ENCODE results near the gene BOC. TPM values are rescaled to one million over a fixed set of nuclear protein-coding genes. Genes with fewer than 3 reads are reported as not detected.

The BOC gene
- total RNA-seq, 2 experiments from 2014 or later: 0.03 TPM; not detected in 1

GRCh38 chr3:113226491-113226890 is 15.1 kb downstream of the BOC start:
- H4K20me1 ChIP-seq (ENCODE audit: insufficient read depth, low read length): no peaks in the 10 kb centered on the region
- H3K4me3 ChIP-seq (ENCODE audit: low read depth, low read length, poor library complexity, severe bottlenecking): no peak overlapping the region
- no peaks in the 10 kb centered on the region for H3K36me3 ChIP-seq (ENCODE audit: insufficient read depth, low read length)
- H2AFZ ChIP-seq (ENCODE audit: low read length): no peak overlapping the region
- no peaks in the 10 kb centered on the region for H3K4me1 ChIP-seq (ENCODE audit: insufficient read depth, low read length, poor library complexity, severe bottlenecking)
- H3K27ac ChIP-seq (ENCODE audit: low read depth, low read length, poor library complexity, severe bottlenecking): no peak overlapping the region
- no peaks in the 10 kb centered on the region for H3K9me2 ChIP-seq (ENCODE audit: insufficient read depth, low read length)
- H3K4me2 ChIP-seq (ENCODE audit: low read length): no peak overlapping the region
- BruUV-seq (replicated peaks): no TSS peak
- POLR2A ChIA-PET: no interaction called here
- intact Hi-C loops (cut with micrococcal nuclease; ENCODE audit: unreplicated experiment): no loop called here
- DNase-seq (ENCODE audit: low spot score): no peak
- TF ChIP-seq, protein P1, sequence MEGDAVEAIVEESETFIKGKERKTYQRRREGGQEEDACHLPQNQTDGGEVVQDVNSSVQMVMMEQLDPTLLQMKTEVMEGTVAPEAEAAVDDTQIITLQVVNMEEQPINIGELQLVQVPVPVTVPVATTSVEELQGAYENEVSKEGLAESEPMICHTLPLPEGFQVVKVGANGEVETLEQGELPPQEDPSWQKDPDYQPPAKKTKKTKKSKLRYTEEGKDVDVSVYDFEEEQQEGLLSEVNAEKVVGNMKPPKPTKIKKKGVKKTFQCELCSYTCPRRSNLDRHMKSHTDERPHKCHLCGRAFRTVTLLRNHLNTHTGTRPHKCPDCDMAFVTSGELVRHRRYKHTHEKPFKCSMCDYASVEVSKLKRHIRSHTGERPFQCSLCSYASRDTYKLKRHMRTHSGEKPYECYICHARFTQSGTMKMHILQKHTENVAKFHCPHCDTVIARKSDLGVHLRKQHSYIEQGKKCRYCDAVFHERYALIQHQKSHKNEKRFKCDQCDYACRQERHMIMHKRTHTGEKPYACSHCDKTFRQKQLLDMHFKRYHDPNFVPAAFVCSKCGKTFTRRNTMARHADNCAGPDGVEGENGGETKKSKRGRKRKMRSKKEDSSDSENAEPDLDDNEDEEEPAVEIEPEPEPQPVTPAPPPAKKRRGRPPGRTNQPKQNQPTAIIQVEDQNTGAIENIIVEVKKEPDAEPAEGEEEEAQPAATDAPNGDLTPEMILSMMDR (conservative IDR thresholded peaks at IDR 0.05; ENCODE audit: low read length): no peak
- TF ChIP-seq EZH2phosphoT487 (IDR thresholded peaks at IDR 0.05; ENCODE audit: borderline replicate concordance, low read depth, low read length): no peak
- CTCF ChIA-PET (ENCODE audit: unreplicated experiment): no interaction called here
- no peaks in the 10 kb centered on the region for H3K9me3 ChIP-seq (ENCODE audit: low read length)
- H3K79me2 ChIP-seq (ENCODE audit: insufficient read depth, low read depth, low read length): no peaks in the 10 kb centered on the region

DNA sequence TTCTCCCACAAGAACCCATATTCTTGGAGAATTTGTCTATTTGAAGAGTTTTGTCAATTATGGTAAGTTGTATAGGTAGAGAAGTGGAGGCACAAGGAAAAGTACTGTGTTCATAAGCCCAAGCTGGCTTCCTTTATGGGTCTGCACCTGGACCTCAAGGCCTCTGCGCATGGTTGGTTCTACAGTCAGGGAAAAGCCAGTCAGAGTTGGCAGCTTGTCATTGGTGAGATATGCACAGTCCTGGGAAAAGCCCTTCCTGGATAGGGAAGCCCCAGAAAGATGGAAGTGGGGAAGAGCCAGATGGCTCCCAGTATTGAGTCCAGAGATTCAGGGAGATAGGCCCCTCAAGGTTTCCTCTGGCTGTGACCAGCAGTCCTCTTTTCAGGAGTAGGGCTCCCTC is 15.8 kb downstream of the BOC start:
- BruUV-seq (replicated peaks): no TSS peak
- intact Hi-C loops (cut with micrococcal nuclease; ENCODE audit: unreplicated experiment): no loop called here

More for the DNA sequence above, 15.8 kb downstream of the BOC start:
- Histone ChIP-seq H3K4me2 (ENCODE audit: low read length) (no peak overlapping the region), H3K36me3 (ENCODE audit: insufficient read depth, low read length) (no peaks in the 10 kb centered on the region), H3K27ac (ENCODE audit: low read depth, low read length, poor library complexity, severe bottlenecking) (no peak overlapping the region), H3K4me3 (ENCODE audit: low read depth, low read length, poor library complexity, severe bottlenecking) (no peak overlapping the region), H2AFZ (ENCODE audit: low read length) (no peak overlapping the region), H4K20me1 (ENCODE audit: insufficient read depth, low read length) (no peaks in the 10 kb centered on the region), H3K9me2 (ENCODE audit: insufficient read depth, low read length) (no peaks in the 10 kb centered on the region), H3K9me3 (ENCODE audit: low read length) (no peaks in the 10 kb centered on the region), H3K79me2 (ENCODE audit: insufficient read depth, low read depth, low read length) (no peaks in the 10 kb centered on the region), H3K4me1 (ENCODE audit: insufficient read depth, low read length, poor library complexity, severe bottlenecking) (no peaks in the 10 kb centered on the region)
- no peak for DNase-seq (ENCODE audit: low spot score)
- TF ChIP-seq EZH2phosphoT487 (IDR thresholded peaks at IDR 0.05; ENCODE audit: borderline replicate concordance, low read depth, low read length): no peak
- TF ChIP-seq, protein P1 (conservative IDR thresholded peaks at IDR 0.05; ENCODE audit: low read length): no peak
- ChIA-PET CTCF (ENCODE audit: unreplicated experiment) (no interaction called here), POLR2A (interaction anchor here (0.7 kb wide), 1 partner anchor 102 kb away, joined by 3 read pairs; no protein-coding TSS in a partner anchor)

Measured in OCI-LY7 (cell line).